ENCODE data around the gene PCNT.

The PCNT gene

DNA sequence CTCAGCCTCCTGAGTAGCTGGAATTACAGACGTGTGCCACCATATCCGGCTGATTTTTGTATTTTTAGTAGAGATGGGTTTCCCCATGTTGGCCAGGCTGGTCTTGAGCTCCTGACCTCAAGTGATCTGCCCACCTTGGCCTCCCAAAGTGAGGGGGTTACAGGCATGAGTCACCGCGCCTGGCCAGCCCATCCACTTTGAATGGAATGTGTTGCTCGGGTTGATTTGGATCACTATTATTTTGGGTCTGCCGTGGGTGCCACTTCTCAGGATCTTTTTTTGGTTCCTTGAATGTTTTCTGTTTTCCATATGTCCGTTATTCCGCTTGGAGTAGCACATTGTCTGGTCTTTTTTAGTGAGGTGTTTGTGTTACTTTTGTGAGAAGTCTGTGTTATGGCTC, 17.0 kb downstream of the PCNT start:
- DNase-seq = no peak

DNA sequence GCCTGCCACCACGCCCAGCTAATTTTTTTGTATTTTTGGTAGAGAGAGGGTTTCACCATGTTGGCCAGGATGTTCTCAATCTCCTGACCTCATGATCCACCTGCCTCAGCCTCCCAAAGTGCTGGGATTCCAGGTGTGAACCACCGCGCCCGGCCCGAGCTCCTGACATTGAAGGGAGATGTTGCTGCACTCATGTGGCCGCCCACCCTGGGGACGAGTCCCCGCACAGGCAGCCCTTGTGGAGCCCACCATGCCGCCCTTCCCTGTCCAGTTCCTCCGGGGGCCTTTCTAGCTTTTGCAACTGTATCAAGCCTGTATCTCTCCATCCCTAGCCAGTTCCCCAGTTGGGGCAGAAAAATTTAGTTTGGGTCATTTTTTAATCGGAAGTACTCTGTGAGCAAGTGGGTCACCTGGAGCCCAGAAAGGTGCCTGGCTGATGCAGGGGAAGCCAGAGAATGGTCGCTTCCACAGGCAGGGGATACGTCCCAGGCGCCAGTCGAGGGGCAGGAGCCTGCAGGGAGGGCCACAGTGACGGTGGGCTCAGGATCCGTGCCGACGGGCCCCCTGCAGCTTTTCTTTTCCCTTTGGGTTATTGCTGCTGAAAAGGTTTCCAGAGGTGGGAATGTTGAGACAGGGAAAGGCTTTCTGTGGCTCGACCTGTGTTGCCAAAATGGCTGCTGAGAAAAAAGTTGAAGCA, 20.4 kb downstream of the PCNT start:
- no peak for DNase-seq

- no peak for DNase-seq
Observed at GRCh38 chr21:46345861-46346260, 21.9 kb downstream of the PCNT start.

DNA sequence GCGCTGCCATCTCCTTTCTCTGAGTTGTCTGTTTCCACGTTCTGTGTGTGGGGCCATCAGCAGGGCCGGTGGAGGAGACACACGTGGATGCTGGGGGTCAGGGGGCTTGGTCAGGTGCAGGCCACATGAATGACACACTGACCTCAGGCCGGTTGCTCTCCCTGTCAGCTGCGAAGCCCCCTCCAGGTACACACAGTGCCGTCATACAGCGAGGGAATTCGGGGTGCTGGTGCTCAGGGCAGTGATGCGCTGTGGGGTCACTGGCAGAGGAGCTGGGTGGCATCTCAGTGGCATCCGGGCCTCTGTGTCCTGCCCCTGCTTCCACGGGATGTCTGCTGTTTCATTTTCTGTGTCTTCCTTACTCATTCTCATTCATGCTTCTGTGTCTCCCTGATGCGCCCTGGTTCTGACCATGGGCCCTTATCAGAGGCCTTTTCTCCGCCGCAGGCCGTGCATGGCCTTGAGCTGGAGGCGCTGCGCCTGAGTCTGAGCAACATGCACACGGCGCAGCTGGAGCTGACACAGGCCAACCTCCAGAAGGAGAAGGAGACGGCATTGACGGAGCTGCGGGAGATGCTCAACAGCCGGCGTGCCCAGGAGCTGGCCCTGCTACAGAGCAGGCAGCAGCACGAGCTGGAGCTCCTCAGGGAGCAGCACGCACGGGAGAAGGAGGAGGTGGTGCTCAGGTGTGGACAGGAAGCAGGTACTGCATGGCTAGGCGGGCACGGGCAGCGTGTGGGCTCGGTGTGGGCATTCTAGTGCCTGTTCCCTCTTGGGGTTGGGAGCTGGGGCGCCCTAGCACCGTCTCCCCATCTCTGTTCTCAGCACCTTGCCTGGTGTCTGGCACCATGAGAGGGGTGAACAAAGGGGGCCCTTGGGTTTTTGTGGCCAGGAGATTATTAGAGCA, 22.6 kb downstream of the PCNT start:
- no peak for DNase-seq

GRCh38 chr21:46347203-46347550, 23.2 kb downstream of the PCNT start:
- DNase-seq = no peak

DNA sequence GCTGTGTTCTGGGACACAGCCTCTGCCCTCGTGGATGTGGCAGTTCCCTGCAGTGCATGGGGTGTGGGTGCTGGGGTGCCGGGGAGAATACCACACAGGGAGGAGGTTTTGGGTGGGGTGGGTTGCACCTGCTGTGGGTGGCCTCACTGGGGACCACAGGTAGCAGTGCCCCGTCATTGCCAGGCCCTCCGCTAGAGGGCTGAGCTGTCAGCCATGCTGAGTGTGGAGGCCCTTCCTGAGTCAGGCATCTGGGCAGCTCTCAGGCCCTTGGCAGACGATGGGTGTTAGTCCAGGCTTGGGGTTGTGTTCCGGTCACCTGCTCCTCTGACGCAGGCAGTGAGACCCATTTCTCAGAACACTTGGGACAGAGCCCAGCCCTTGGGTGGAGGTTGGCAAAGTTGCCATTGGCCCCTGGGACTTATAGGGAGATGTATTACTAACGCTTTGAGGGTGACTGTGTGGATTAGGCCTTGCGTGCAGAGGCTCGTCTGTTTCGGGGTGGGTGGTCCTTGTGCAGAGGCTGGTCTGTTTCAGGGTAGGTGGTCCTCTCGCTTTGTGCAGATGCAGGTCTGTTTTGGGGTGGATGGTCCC, 23.9 kb downstream of the PCNT start:
- no peak for DNase-seq

- DNase-seq = no peak
Observed at GRCh38 chr21:46349134-46349760, 25.3 kb downstream of the PCNT start.

DNA sequence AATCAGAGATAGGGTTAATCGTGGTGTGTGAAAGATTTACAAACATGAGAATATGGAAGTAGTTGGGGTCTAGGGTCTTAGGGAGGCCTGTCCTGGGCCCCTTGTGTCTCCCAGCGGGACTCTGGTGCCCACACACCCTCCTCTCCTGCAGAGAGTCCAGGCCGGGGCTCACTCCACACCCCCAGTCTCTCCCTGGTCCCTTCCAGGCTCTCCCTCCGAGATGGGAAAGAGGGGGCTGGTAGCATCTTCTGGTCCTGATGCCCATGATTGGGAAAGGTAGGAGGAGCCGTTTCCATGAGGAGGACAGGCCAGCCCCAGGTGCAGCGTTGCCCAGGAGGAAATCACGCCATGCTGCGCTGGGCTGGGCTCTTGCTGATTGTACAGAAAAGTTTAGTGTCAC, 26.6 kb downstream of the PCNT start:
- no peak for DNase-seq

GRCh38 chr21:46350981-46351380, 27.0 kb downstream of the PCNT start:
- no peak for DNase-seq

- no peak for DNase-seq
Observed at GRCh38 chr21:46351476-46352163, 27.7 kb downstream of the PCNT start.

DNA sequence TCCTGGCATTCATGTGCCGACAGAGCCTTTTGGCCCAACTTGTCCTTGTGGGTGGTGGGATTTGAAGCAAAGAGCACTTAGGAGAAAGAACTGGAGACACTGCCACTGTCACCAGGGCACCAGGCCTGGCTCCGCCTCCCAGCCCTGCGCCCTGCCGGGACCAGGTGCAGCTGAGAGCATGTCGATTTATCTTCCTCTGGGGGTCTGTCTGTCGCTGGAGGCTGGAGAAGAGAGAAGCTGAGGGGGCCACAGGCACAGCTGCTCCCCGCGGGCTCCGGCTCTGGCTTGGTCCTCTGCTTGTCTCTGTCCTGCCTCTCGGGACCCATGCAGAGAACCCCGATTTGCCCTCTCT, 28.2 kb downstream of the PCNT start:
- DNase-seq = no peak

GRCh38 chr21:46352913-46353312, 29.0 kb downstream of the PCNT start:
- DNase-seq = no peak

DNA sequence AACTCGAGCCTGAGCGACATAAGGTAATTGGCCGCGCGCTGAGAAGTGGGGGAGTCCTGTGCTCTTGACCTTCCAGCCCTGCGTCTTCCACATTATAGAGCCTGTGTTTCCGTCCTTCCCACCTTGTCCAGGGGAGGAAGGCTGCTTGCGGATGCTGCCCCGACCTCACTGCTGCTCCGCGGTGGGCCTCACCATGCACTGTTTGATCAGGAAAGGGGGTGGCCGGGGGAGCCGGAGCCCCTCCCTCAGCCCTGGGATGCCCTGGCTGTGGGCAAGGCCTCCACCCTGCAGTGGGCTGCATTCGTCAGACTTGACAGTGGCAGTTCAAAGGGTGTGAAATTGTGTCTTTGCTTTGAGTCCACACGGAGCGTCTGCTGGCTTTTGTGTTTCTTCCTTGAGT, 30.1 kb downstream of the PCNT start:
- no peak for DNase-seq

GRCh38 chr21:46354518-46354917, 30.6 kb downstream of the PCNT start:
- DNase-seq = no peak

DNA sequence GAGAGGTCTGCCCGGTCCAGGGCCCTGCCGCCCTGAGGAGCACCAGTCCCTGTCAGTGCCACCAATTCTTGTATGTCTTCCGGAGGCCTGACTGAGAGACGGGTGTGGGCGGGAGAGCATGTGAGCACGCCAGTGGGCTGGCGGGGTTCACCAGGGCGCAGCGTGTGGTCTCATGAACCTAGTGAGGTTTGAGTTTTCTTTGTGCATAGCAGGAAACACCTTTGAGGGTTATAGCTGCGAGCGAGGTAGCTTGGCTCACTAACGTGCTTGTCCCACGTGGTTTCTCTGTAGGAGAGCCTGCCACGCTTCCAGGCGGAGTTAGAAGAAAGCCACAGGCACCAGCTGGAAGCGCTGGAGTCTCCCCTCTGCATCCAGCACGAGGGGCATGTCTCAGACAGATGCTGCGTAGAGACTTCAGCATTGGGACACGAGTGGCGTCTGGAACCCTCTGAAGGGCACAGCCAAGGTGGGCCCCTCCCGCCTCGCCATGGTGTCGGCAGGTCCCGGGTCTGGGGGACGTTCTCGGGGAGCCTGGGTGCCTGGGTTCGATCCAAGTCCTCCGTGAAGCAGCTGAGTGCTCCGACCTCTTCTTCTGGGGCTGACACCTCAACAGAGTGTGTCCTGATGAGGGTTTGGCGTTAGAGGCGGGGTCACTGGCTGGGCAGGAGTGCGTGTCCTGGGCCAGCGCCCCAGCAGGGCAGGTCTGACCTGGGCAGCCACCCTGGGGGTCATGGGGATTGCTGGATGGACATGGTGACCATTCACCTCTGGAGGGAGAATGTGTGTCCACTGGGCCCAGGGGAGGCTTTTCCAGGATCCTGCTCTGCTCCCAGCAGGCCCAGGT, 31.4 kb downstream of the PCNT start:
- no peak for DNase-seq

- DNase-seq = no peak
Observed at GRCh38 chr21:46356005-46356338, 32.0 kb downstream of the PCNT start.

DNA sequence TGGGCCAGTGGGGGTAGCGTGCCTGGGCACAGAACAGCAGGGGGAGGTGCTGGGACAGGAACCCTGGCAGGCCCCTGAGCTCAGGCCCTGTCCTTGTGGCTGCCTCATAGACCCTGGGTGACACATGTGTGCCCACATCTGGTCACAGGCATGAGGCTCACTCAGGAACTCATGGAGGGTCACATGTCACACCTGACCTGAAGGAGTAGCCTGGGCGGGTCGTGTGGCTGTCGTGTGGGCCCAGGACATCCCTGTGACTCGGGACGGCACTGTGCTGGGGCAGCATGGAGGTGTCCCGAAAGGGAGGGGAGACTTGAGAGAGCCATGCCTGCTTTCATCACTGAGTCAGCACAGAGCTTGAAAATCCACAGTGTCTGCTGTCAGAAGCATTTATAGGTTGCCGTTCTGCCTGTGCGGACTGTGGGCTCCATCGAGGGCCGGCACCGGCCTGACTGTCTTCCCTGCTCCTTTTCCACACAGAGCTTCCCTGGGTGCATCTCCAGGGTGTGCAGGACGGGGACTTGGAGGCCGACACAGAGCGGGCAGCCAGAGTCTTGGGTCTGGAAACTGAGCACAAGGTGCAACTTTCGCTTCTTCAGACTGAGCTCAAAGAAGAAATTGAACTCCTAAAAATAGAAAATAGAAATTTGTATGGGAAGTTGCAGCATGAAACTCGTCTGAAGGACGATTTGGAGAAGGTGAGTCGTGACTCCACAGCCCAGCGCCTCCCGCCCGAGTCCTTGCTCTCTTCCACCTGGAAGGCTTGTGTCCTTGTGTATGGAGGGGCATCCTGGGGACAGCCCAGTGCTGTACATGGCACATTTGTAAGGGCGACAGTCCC, 32.8 kb downstream of the PCNT start:
- DNase-seq = no peak

GRCh38 chr21:46357335-46357604, 33.3 kb downstream of the PCNT start:
- no peak for DNase-seq

GRCh38 chr21:46357684-46358425, 33.9 kb downstream of the PCNT start:
- DNase-seq = no peak

GRCh38 chr21:46361176-46361575, 37.2 kb downstream of the PCNT start:
- DNase-seq = no peak

GRCh38 chr21:46361935-46362334, 38.0 kb downstream of the PCNT start:
- no peak for DNase-seq
